ENCODE measurements around the gene KCNE1. TPM values are rescaled to one million over a fixed set of nuclear protein-coding genes. Genes with fewer than 3 reads are reported as not detected.
"Not testable (repeated sequence)": the region's sequence is repeated elsewhere in the genome, so short reads cannot be mapped to it uniquely, and the experiment has no call there.

KCNE1 gene
- total and polyA plus RNA-seq, 4 donors: 0.28 to 7.2 (median 2.5) TPM

GRCh38 chr21:34406102-34406501 lies 105.9 kb downstream of the KCNE1 start:
- H3K27ac ChIP-seq (ENCODE audit: low read depth in 1 of 2, low read length in 2 of 2); DNase-seq; H3K9me3 ChIP-seq (ENCODE audit: control insufficient read depth, low read length); H3K4me3 ChIP-seq (ENCODE audit: low read length in 2 of 2); H3K36me3 ChIP-seq (ENCODE audit: control insufficient read depth in 1 of 2, insufficient read depth in 2 of 2, low read length in 1 of 2); ATAC-seq (ENCODE audit: low FRiP score); intact Hi-C loops (cut with DNase I); H3K27me3 ChIP-seq (ENCODE audit: control insufficient read depth in 1 of 2, insufficient read depth in 2 of 2, low read length in 1 of 2); H3K4me1 ChIP-seq (ENCODE audit: control insufficient read depth in 1 of 2, insufficient read depth in 2 of 2, low read length in 2 of 2): not testable (repeated sequence)
- no CpG with 5 or more reads among the region's 6 CpGs for WGBS, 2 donors

DNA sequence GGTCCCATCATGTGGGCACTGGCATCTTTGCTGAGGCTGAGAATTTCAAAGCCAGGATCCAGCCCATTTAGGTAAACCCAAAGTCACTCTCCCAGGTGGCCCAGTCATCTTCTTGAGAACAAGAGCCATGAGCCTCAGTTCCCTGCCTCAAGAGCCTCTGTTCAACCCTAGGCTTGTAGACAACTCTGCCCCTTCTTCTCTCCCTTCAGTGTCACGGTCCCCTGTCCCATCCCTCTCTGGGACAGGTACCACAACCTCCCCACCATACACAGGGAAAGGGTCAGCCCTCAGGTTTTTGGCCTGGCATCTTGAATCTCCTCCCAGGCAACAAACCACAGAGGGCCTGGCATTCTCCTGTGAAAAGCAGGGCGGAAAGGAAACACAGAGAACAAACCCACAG lies 106.3 kb downstream of the KCNE1 start:
- DNase-seq; H3K36me3 ChIP-seq (ENCODE audit: control insufficient read depth in 1 of 2, insufficient read depth in 2 of 2, low read length in 1 of 2); H3K4me3 ChIP-seq (ENCODE audit: low read length in 2 of 2); H3K4me1 ChIP-seq (ENCODE audit: control insufficient read depth in 1 of 2, insufficient read depth in 2 of 2, low read length in 2 of 2); H3K9me3 ChIP-seq (ENCODE audit: control insufficient read depth, low read length); intact Hi-C loops (cut with DNase I); H3K27ac ChIP-seq (ENCODE audit: low read depth in 1 of 2, low read length in 2 of 2); H3K27me3 ChIP-seq (ENCODE audit: control insufficient read depth in 1 of 2, insufficient read depth in 2 of 2, low read length in 1 of 2); ATAC-seq (ENCODE audit: low FRiP score): not testable (repeated sequence)
- no CpG with 5 or more reads among the region's 2 CpGs for WGBS, 2 donors

GRCh38 chr21:34404742-34405141 lies 107.3 kb downstream of the KCNE1 start:
- DNase-seq; intact Hi-C loops (cut with DNase I); H3K4me1 ChIP-seq (ENCODE audit: control insufficient read depth in 1 of 2, insufficient read depth in 2 of 2, low read length in 2 of 2); ATAC-seq (ENCODE audit: low FRiP score); H3K9me3 ChIP-seq (ENCODE audit: control insufficient read depth, low read length); H3K27me3 ChIP-seq (ENCODE audit: control insufficient read depth in 1 of 2, insufficient read depth in 2 of 2, low read length in 1 of 2); H3K36me3 ChIP-seq (ENCODE audit: control insufficient read depth in 1 of 2, insufficient read depth in 2 of 2, low read length in 1 of 2); H3K27ac ChIP-seq (ENCODE audit: low read depth in 1 of 2, low read length in 2 of 2); H3K4me3 ChIP-seq (ENCODE audit: low read length in 2 of 2): not testable (repeated sequence)
- no CpG with 5 or more reads among the region's 5 CpGs for WGBS, 2 donors

GRCh38 chr21:34400522-34400921 lies 111.5 kb downstream of the KCNE1 start:
- no CpG with 5 or more reads among the region's 5 CpGs for WGBS, 2 donors
- H3K4me1 ChIP-seq (ENCODE audit: control insufficient read depth in 1 of 2, insufficient read depth in 2 of 2, low read length in 2 of 2); H3K36me3 ChIP-seq (ENCODE audit: control insufficient read depth in 1 of 2, insufficient read depth in 2 of 2, low read length in 1 of 2); H3K27ac ChIP-seq (ENCODE audit: low read depth in 1 of 2, low read length in 2 of 2); intact Hi-C loops (cut with DNase I); H3K27me3 ChIP-seq (ENCODE audit: control insufficient read depth in 1 of 2, insufficient read depth in 2 of 2, low read length in 1 of 2); ATAC-seq (ENCODE audit: low FRiP score); H3K4me3 ChIP-seq (ENCODE audit: low read length in 2 of 2); H3K9me3 ChIP-seq (ENCODE audit: control insufficient read depth, low read length); DNase-seq: not testable (repeated sequence)

Other genes with a start within 250 kb of the KCNE1 start
- 1 to 10 TPM; 1.7 to 2.4 TPM for gene KCNE2, start 148.2 kb downstream of the KCNE1 start, total RNA-seq
- 1 to 10 TPM in 1 of 2 donors, under 1 TPM in 1; 0.50 to 1.6 TPM for gene KCNE2, start 148.2 kb downstream of the KCNE1 start, polyA plus RNA-seq
- gene SMIM11, start 136.7 kb downstream of the KCNE1 start, total RNA-seq: 10 to 100 TPM; 12.2 to 13.0 TPM
- gene SMIM11, start 136.7 kb downstream of the KCNE1 start, polyA plus RNA-seq: 10 to 100 TPM in 1 of 2 donors, 1 to 10 TPM in 1; 4.7 to 52.7 TPM
- gene SMIM34, start 88.3 kb downstream of the KCNE1 start, total RNA-seq: not detected
- gene SMIM34, start 88.3 kb downstream of the KCNE1 start, polyA plus RNA-seq: not detected
- gene RCAN1, start 102.9 kb upstream of the KCNE1 start, total RNA-seq: 10 to 100 TPM; 52.3 to 99.9 TPM
- gene RCAN1, start 102.9 kb upstream of the KCNE1 start, polyA plus RNA-seq: 10 to 100 TPM; 24.4 to 28.7 TPM
- gene CLIC6, start 156.8 kb upstream of the KCNE1 start, total RNA-seq: 1 to 10 TPM; 3.0 to 7.7 TPM
- 1 to 10 TPM; 1.4 to 2.3 TPM for gene CLIC6, start 156.8 kb upstream of the KCNE1 start, polyA plus RNA-seq